ENCODE results near the gene CFAP54.

Gene CFAP54

GRCh38 chr12:96906849-96907670 is 417.7 kb downstream of the CFAP54 start, which contains the start of gene NEDD1 (continued):
- peak; percentile 64; the same call in 1 of the 2 replicates for TF ChIP-seq SP3 (tag by site-specific recombination; IDR thresholded peaks at IDR 0.05)
- TF ChIP-seq WT1 (tag by site-specific recombination; IDR thresholded peaks at IDR 0.05): no peak
- 0 out of 2 replicates have a peak, but pooled peaks have one; percentile 19 for TF ChIP-seq HIC1 (tag by site-specific recombination; IDR thresholded peaks at IDR 0.05)
- TF ChIP-seq ZNF292 (tag by site-specific recombination; IDR thresholded peaks at IDR 0.05; ENCODE audit: borderline replicate concordance, low read depth): no peak
- no peak for TF ChIP-seq ZNF18 (tag by site-specific recombination; IDR thresholded peaks at IDR 0.05)
- TF ChIP-seq ZNF426 (tag by site-specific recombination; IDR thresholded peaks at IDR 0.05): no peak
- TF ChIP-seq ZNF692 (tag by site-specific recombination; IDR thresholded peaks at IDR 0.05): peak; percentile 51; the same call in 1 of the 2 replicates
- TF ChIP-seq ZNF221 (tag by site-specific recombination; IDR thresholded peaks at IDR 0.05; ENCODE audit: borderline replicate concordance): no peak
- TF ChIP-seq KLF17 (tag by site-specific recombination; IDR thresholded peaks at IDR 0.05): peak; percentile 54
- TF ChIP-seq TCF7L2 (IDR thresholded peaks at IDR 0.05; ENCODE audit: borderline replicate concordance, low read depth, low read length): no peak
- no peak for TF ChIP-seq ZNF664 (tag by site-specific recombination; IDR thresholded peaks at IDR 0.05)
- no peak for TF ChIP-seq ZNF157 (tag by site-specific recombination; IDR thresholded peaks at IDR 0.05)
- TF ChIP-seq ZBTB26 (tag by site-specific recombination; optimal IDR thresholded peaks at IDR 0.05): peak; percentile 92
- TF ChIP-seq ZBTB1 (tag by site-specific recombination; IDR thresholded peaks at IDR 0.05): no peak
- TF ChIP-seq ZNF23 (tag by site-specific recombination; IDR thresholded peaks at IDR 0.05; ENCODE audit: borderline replicate concordance): no peak
- TF ChIP-seq ZNF658 (tag by site-specific recombination; IDR thresholded peaks at IDR 0.05): no peak
- TF ChIP-seq MEIS1 (CRISPR knock-in tag; IDR thresholded peaks at IDR 0.05; ENCODE audit: borderline replicate concordance): no peak
- TF ChIP-seq SCRT2 (tag by site-specific recombination; IDR thresholded peaks at IDR 0.05): 0 out of 2 replicates have a peak, but pooled peaks have one; percentile 18
- TF ChIP-seq IKZF3 (tag by site-specific recombination; IDR thresholded peaks at IDR 0.05): 0 out of 2 replicates have a peak, but pooled peaks have one; percentile 32
- no peak for TF ChIP-seq ZNF24 (tag by site-specific recombination; IDR thresholded peaks at IDR 0.05)
- TF ChIP-seq ZNF449 (tag by site-specific recombination; IDR thresholded peaks at IDR 0.05): no peak
- peak; percentile 48 for TF ChIP-seq ZBTB8A (tag by site-specific recombination; IDR thresholded peaks at IDR 0.05)
- TF ChIP-seq ZBTB10 (tag by site-specific recombination; IDR thresholded peaks at IDR 0.05): peak; percentile 94
